ENCODE results near the gene ATF4. TPM values are rescaled to one million over a fixed set of nuclear protein-coding genes. Genes with fewer than 3 reads are reported as not detected.

Gene ATF4
- total RNA-seq, 1 experiment from 2014 or later: 168 TPM

DNA sequence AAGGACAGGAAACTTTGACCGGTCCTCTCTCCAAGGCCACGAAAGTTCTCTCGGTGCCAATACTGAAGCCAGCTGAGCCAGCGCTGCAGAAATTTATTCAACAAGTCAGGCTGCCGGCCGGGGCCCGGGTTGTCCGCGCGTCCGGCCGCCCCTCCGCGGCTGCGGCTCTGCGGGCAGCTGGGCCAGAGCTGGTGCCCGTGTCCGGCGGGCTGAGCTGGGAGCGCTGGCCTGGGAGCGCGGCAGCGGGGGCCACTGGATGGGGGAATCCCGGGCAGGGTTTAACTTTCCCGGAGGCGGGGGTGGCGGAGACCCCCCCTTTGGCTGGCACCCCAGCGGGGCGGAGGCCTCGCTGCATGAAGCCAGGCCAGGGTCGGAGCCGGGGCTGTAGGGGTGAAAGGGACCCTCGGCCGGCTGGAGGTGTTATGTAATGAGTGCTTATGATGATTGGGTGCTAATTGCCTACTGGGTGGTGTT, 37.9 kb downstream of the ATF4 start:
- DNase-seq (ENCODE audit: low read depth): no peak

DNA sequence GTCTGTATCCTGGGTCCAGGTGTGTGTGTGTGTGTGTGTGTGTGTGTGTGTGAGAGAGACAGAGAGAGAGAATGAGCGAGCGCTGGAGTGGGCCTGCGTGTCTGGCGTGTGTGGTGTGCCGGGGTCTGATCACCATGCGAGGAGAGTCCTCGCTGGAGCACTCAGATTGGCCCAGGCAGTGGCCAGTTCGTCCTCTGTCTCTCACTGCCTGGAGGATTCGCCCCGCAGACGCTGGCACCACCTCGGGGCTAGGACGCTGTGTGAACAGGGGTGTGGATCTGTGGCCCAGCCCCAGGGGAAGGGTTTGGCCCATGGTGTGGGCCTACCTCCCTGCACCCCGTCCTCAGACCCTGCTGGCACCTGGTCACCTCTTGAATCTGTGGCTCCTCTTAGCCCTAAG, 38.6 kb downstream of the ATF4 start:
- no peak for DNase-seq (ENCODE audit: low read depth)

DNA sequence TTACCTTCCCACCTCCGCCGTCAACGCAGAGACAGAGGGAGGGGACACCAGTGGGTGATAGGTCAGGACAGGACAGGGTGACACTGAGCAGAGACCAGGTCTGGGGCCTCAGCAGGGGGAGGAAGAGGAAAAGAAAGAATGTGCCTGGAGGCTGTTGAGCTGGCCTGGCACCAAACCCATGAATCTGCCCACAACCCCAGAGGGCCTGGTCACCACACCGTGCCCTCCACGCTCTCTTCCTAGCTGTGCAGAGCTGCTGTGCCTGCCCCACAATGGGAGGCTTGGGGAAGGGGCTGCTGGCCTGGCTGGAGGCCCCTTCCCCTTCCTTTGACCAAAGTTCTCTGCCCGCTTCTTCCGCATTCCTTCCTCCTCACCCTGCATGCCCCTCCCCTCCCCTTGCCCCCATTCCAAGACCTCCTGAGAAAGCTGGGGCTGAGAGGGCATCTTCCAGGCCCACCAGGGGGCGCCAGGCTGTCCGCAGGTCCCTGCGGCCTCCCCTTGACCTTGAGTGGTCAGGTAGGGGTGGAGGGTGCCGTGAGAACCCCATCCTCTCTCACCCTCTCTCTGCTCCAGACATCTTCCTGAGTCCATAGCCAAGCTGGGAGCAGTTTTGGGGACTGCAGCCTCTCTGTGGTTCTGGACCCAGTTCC, 39.2 kb downstream of the ATF4 start:
- peak; percentile 74 for DNase-seq (ENCODE audit: low read depth)

DNA sequence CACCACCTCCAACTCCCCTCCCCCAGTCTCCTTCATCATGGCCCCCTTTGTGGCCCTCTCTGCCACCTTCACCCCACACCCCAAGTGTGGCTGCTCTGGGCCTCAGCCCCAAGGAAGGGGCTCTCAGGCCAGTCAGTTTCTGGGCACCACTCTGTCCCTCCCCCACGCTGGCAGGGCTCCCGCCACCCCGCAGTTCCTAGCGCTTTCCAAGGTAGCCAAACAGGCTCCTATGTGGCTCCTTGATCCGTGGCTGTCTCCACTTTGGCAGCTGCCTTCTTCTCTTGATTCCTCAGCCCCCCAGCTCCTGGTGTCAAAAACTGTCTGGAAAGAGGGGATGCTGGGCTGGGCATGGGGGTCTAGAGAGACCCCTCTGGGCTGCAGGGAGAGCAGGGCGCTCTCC, 39.8 kb downstream of the ATF4 start:
- DNase-seq (ENCODE audit: low read depth): no peak

DNA sequence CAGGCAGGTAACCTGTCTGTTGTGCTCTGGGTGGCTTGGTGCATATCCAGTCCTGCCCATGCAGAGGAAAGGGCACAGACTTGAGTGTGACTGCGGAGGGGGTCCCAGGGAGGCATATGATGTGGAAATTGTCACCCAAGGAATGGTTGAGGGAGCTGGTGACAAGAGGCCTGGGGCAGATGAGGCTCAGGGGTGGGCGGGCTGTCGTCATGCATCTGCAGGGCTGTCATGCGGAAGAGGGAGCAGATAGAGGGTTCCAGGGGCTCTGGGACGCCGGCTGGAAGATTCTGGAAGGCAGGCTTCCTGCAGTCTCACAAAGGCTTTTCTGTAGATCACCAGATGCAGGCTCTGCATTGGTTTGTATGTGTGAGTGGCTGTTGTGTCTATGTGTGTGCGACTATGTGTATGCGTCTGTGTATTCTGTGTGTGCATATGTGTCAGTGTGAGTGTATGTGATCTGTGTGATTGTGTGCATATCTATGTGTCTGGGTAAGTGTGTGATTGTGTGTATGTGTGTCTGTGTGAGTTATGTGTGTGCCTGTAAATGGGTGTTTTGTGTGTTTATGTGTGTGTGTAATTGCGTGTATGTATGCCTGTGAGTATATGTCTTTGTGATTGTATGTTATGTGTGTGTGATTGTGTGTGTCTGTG, 42.6 kb downstream of the ATF4 start:
- no peak for DNase-seq (ENCODE audit: low read depth)

DNA sequence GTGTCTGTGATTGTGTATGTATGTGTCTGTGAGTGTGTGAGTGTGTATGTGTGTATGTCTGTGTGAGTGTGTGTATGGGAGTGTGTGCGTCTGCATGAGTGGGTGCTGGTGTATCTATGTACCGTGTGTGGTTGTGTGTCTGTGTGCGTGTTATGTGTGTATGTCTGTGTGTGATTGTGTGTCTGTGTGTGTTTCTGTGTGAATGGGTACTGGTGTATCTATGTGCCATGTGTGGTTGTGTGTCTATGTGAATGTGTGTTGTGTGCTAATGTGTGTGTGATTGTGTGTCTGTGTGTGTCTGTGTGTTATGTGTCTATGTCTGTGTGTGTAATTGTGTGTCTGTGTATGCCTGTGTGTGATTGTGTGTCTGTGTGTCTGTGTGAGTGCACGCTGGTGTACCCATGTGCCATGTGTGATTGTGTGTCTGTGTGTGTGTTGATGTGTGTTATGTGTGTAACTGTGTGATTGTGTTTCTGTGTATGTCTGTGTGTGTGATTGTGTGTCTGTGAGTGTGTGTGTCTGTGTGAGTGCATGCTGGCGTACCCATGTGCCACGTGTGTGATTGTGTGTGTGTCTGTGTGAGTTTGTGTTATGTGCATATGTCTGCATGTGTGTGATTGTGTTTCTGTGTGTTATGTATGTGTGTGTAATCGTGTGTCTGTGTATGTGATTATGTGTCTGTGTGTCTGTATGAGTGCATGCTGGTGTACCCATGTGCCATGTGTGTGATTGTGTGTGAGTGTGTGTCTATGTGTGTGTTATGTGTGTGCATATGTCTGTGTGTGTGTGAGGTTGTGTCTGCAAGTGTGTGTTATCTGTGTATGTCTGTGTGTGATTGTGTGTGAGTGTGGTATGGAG, 43.4 kb downstream of the ATF4 start:
- DNase-seq (ENCODE audit: low read depth): no peak

DNA sequence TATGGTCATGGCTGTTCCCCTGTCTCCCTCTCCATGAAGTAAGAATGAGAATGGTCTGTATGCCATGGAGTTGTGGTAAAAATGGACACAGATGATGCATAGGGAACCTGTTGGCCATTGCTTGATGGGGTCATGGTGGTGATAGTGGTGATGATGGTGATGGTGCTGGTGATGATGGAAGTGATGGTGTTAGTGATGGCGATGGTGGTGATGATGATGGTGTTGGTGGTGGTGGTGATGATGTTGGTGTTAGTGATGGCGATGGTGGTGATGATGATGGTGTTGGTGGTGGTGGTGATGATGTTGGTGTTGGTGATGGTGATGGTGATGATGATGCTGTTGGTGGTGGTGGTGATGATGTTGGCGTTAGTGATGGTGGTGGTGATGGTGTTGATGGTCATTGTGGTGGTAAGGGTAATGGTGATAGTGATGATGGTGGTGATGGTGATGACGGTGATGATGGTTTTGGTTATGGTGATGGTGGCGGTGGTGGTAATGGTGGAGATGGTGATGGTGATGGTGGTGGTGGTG, 45.1 kb downstream of the ATF4 start:
- DNase-seq (ENCODE audit: low read depth): no peak

DNA sequence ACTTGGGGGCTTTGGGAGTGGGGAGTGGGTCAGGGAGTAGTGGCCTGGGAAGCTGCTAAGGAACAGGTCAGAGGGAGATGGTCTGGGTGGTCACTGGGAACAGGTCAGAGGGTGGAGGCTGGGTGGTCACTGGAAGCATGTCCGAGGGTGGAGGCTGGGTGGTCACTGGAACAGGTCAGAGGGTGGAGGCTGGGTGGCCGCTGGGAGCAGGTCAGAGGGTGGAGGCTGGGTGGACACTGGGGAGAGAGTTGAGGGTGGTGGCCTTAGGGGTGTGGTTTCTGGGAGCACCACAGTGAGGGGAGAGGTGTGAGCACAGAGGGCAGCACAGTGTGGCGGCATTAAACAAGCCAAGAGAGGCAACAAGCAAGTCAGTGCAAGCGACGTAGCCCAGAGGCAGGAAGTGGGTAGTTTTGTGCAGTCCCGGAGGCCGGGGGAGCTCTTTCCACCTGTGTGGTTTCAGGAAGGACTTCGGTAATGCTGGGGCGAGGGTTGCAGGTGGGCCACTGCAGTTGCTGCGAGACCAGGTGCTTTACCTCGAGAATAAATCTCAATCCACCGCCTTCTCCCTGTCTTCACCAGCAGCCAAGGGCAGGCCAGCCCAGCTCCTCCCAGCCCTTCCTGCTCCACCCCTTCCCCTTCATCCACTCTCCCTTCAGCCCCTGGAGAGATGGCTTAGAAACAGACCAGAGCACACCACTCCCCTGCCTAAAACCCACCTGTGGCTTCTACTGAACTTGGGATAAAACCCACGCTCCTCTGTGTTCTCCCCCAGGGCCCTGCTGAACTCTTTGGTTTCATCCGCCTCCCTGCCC, 47.0 kb downstream of the ATF4 start:
- no peak for DNase-seq (ENCODE audit: low read depth)

DNA sequence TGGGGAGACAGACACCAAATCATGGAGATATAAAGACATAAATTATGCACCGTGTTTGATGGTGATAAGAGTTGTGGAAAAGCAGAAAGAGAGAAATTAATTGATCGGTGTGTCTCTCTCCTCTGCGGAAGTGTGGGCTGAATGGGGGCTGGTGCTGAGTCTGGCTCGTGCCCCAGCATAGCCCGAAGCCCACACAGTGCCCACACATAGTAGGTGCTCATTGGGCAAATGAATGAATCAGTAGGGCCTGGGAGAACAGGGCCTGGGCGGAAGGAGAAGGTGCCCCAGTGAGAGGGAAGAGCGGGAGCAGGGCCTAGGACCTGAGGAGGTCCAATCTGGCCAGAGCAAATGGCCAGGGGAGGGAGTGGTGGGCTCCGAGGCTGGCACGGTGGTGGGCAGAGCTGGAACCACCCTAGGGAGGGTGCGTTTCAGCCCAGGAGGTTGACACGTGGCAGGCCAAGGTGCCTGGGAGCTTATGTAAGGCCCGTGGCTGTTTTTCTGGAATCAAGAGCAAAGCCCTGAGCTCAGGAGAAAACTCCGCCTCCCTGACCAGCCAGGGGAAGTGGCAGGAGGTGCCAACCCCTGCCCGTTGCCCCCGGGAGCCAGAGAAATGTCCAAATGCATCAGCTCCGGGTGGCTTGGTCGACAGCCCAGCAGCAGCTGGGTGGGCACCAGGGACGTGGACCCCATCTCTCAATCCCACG, 48.1 kb downstream of the ATF4 start:
- no peak for DNase-seq (ENCODE audit: low read depth)

DNA sequence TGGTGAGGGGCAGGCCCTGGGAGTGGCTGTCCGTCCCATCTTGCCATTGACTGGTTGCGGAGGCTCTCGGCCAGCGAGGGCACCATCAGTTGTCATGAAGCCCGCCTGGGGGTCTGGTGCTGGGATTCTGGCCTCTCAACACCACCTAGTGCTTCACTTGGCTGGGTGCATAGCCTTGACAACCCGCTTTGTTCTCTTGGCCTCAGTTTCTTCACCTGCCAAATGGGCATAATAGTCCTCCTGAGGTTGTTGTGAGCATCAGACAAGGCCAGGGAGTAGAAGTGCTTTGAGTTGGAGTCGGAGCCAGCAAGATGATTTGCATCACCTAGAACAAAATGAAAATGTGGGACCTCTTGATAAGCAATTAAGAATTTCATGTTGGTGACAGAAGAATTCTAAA, 48.7 kb downstream of the ATF4 start:
- no peak for DNase-seq (ENCODE audit: low read depth)

DNA sequence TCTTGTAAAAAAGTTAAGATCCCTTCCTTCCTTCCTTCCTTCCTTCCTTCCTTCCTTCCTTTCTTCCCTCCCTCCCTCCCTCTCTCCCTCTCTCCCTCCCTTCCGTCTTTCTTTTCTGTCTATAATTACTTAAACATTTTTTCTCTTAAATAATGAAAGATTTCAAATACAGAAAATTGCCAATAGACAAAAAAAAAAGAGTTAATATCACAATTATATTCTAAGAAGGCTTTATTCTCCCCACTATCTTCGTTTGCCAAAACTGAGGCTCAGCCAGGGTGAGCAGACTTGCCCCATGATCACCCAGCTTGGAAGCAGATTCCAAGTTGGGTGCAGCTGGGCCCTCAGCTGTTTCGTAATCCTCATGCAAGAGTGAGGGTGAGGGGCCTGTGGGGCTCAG, 49.9 kb downstream of the ATF4 start:
- no peak for DNase-seq (ENCODE audit: low read depth)

DNA sequence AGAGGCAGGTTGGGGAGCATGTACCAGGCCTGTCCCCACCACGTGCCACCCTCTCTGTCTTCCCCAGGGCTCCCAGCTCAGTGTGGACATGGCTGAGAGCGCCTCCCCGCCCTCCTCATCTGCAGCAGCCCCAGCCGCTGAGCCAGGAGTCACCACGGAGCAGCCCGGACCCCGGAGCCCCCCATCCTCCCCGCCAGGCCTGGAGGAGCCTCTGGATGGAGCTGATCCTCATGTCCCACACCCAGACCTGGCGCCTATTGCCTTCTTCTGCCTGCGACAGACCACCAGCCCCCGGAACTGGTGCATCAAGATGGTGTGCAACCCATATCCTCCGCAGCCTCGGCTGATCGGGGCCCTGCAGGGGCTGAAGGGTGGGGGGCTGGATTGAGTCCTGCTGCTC, 50.3 kb downstream of the ATF4 start, which contains the start of gene CACNA1I:
Gene CACNA1I (plus strand): TSS at position 89 of the 400 bp plus-strand sequence. CDS start 0 bp downstream, at position 89.
- DNase-seq (ENCODE audit: low read depth): no peak

DNA sequence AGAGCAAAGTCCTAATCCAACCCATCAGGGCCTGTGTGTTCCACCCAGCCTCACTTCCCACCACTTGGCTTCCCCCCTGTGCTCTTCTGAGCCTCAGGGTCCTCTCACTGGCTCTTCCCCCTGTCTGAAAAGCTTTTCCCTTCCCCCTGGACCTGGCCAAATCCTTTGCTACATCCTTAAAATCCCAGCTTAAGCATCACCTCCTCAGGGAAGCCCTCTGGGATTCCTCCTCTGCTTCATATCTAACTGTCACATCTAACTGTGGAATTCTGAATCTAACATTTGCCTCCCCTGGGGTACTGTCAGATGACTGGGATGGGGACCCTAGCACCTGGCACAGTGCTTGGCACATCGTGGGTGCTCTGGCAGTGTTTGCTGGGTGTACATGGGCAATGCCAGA, 51.2 kb downstream of the ATF4 start:
- DNase-seq (ENCODE audit: low read depth): no peak

Other genes starting within 250 kb of the ATF4 start
- 627 and 755 TPM in 2 replicates for gene RPL3, start 200.9 kb upstream of the ATF4 start, total RNA-seq (2014; rRNA removed; shearing (Covaris generic))
- 13.6 and 14.9 TPM in 2 replicates for gene SYNGR1, start 170.6 kb upstream of the ATF4 start, total RNA-seq (2014; rRNA removed; shearing (Covaris generic))
- 9.0 and 16.1 TPM in 2 replicates for gene TAB1, start 120.8 kb upstream of the ATF4 start, total RNA-seq (2014; rRNA removed; shearing (Covaris generic))
- gene MGAT3, start 63.5 kb upstream of the ATF4 start, total RNA-seq (2014; rRNA removed; shearing (Covaris generic)): not detected in 2 replicates
- 11.9 and 17.8 TPM in 2 replicates for gene MIEF1, start 18.3 kb upstream of the ATF4 start, total RNA-seq (2014; rRNA removed; shearing (Covaris generic))
- gene RPS19BP1, start 12.2 kb downstream of the ATF4 start, total RNA-seq (2014; rRNA removed; shearing (Covaris generic)): 60.0 and 77.0 TPM in 2 replicates
- 0.02 TPM in 2 replicates for gene CACNA1I, start 50.2 kb downstream of the ATF4 start, total RNA-seq (2014; rRNA removed; shearing (Covaris generic))